NAMALWA (cell line): ENCODE measurements around the gene NEGR1.
"Not testable (repeated sequence)": the region's sequence is repeated elsewhere in the genome, so short reads cannot be mapped to it uniquely, and the experiment has no call there.

Experiments
- DNase-seq: peaks from one replicate; pipeline ENCODE4 v3.0.0-alpha.2; 2015; ENCODE audit warnings: low spot score

NEGR1 gene

DNA sequence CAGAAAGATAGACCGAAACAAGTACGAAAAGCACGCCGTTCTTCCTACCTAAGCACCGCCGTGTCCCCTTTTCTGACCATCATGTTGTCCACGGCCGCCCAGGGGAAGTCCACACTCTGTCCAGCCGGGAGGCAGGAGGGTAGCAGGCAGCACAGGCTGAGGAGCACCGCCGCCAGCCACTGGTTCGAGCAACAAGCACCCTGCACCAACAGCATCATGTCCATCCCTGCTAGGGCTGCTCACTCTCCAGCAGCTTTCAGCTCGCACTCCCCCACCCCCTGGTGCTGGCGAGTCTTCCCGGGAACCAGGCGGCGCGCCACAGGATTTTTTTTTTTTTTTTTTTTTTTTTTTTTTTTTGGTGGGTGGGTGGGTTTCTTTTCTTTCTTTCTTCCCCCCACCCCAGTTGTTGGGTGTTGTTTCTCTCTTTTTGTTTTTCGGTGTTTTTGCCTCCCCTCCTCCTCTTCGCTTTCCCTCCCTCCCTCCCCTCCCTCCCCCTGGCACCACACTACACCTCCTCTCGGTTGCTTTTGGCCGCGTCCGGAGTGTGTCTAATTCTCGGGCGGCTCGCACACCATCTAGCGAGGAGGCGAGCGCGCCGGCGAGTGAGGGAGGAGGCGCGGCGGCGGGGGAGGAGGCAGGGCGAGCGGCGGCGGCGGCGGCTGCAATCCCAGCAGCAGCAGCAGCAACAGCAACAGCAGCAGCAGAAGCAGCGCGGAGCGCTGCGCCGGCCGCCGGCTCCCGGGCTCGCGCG lies at the start of gene NEGR1:
Gene NEGR1, minus strand, starts transcription at position 269 of the 751 bp plus-strand sequence.
- no peak for DNase-seq

DNA sequence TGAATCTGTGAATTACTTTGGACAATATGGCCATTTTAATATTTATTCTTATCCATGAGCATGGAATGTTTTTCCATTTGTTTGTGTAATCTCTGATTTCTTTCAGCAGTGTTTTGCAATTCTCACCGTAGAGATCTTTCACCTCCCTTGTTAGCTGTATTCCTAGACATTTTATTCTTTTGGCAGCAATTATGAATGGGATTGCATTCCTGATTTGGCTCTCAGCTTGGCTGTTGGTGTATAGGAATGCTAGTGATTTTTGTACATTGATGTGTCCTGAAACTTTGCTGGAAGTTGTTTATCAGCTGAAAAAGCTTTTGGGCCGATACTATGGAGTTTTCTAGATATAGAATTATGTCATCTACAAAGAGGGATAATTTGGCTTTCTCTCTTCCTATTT lies 44.2 kb upstream of the NEGR1 start:
- no peak for DNase-seq

DNA sequence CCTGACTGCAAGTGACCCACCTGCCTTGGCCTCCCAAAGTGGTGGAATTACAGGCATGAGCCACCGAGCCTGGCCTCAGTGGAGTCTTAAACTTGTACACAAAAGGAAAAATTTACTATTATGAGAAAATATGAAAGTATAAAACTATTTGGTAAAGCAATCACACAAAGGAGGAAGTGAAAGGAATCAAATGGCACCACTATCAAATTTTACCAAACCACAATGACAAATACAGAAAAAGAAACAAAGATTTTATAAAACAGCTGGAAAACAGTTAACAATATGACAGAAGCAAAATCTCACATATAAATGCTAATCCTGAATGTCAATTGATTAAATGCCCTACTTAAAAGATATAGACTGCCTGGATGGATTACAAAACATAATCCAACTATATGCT lies 42.1 kb upstream of the NEGR1 start:
- DNase-seq: peak; percentile 2

DNA sequence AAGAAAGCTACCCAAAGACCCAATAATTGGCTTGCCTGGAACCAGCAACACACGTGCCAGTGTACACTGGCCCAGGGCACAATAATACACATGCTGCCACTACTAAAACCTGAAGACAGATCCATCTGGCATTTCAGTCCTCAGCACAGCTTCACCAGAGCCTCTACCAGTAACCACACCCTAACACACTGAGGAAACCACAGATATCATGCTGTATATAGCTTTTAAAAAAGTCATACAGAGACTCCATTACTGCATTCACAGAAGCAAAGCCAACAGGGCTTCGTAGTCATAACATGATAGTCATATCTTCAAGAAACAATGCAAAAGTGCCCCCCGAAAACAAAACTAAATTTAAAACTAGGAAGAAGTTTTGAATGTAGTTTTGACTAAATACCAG lies 40.6 kb upstream of the NEGR1 start:
- DNase-seq: no peak

DNA sequence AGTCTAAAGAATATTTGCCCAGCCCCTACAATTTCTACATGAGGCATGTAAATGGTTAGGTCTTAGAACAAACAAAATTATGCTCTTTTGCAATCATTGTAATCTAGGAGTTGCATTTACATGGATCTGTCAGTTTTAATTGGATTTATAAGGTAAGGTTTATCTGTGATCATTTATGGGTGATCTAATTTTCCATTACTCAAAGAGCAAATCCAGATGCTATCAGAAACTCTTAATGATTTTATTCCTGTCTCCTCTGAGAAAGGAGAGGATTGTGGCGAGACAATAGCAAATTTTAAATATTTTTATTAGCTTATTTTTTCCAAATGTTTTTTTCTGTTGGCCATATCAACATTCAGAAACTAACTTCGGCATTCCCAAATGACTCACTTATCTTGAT lies 14.2 kb upstream of the NEGR1 start:
- DNase-seq: no peak

DNA sequence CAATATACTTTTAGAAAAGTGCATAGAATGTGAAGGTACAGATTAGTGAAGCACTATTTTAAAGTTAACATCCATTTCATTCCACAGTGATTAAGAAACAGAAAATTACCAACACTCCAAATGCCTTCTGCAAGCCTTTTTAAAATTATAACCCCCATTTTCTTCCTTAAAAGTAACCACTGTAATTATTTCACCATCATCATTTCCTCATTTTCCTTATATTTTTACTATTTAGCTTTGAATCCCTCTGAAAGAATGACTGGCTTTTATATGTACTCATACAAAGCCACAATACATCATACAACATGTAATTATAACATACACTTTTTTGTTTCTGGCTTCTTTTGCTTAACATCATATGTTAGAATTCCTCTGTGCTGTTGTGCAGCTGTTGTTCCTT lies 6.5 kb upstream of the NEGR1 start:
- no peak for DNase-seq

DNA sequence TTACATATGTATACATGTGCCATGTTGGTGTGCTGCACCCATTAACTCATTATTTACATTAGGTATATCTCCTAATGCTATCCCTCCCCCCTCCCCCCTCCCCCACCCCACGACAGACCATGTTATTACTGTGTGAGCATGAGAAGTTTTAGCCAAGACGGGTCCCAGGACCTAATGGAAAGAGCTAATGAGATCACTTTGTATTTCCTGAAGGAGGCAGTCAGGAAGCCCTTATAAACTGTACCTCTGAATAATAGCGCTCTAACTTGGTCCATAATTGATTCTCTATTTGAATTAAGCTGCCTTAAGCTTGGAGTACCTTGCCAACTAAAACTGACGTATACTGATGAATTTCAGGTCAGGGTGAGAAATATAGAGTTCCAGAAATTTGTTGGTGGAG lies 4.1 kb upstream of the NEGR1 start:
- DNase-seq: no peak

DNA sequence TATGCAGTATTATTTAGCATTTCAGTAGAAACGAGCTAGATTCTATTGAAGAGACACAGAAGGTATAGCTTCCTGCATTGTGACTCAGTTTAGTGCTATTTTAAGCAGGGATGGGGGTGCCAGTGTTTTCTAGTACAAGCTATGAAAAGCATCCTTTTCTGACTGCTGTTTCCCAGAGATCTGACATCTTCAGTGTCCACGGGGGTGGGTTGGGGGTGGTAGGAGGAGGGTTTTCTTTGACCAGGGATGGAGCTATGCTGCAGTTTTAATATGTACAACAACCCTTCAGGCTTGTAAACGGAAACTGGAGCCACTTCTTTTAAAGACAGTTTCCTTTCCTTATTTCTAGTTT lies 2.7 kb upstream of the NEGR1 start:
- DNase-seq: no peak

DNA sequence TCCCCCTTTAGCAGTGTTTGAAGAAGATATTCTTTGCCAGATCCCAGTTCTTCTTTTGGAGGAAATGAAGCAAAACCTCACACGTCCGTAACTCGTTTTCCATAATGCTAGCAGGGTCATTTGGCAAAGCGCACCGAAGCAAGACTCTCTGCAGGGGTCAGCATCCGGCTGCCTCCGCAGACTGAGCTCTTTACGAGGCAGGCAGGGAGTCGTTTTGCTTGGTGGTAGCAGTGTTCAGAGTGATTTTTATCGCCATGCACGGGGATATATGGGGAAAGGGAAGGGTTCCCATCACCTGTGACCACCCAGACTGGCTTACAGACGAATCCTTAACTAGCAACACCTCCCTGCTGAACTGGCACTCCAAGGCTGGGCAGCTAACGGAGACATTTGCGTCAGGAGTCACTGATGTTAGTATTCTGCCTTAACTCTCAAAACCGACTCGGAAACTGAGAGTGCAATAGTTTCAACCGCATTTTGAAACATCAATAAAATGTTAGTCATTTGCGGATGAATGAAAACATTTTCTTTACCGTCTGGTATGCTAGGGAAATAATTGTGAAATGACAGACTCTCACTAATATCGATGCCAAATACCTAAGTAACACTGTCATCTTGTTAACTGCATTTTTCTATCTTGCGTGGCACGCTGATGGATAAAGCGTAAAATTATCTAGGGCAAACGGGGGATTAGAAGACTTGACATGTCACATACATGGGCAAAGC lies 2.2 kb upstream of the NEGR1 start:
- DNase-seq: no peak

DNA sequence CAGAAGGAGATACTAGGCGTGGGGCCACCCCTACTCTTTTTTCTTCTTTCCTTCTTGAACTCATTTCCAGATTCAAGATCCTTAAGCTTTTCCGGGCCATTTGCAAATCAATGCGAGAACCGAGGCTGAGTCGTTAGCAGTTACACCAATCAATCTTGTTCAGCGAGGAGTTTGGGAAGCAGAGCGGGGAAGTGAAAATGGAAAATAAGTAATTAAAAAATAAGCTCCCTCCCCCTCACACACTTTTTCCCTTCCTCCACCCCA lies 1.7 kb upstream of the NEGR1 start:
- no peak for DNase-seq

DNA sequence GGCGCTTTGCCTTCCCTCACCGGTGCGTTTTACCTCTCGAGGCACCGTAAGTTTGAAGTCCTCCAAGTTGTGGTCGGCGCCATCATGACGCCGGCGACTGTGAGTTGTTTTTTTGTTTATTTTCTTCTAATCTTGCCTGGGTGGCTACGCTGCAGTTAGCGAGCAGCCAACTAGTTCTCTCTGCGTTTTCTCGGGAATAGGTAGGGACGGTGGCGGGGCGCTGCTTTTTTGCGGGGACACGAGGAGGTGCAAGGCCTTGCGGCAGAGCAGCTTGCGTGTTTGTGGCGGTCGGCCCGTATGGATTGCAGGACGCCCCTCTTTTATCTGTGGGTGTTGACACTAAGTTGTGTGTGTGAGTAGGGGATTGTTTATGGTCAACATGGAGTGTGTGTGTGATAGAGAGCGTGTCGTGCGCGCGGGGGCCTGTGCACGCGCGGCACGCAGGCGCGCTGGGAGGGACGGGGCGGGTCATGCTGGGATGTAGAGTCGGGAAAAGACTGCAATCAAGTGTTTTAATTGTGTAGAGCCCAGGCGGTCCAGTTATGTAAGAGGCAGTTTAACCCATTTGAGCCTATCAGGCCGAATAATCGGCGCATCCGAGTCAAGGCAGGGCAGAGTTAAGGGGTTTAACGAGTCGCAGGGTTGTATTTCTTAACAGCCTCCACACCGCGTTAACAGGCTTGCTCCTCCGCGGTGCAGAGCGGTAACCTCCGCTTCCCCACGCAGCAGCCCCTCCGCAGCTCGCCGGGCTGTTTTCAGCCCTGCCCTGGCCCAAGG lies 1.2 kb upstream of the NEGR1 start:
- DNase-seq: no peak

DNA sequence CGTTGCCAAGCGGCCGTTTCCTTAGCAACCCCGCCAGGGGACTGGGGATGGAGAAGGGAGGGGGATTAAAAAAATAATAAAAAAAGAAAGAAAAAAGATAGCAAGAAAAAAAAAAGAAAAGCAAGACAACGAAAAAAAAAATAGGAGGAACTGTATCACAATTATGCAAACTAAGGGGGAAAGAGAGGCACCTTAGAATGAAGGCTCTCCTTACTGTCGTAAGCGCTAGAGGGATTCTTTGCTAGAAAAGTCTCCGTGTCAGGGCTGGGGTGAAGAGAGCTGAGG lies 625 bp upstream of the NEGR1 start:
- no peak for DNase-seq

DNA sequence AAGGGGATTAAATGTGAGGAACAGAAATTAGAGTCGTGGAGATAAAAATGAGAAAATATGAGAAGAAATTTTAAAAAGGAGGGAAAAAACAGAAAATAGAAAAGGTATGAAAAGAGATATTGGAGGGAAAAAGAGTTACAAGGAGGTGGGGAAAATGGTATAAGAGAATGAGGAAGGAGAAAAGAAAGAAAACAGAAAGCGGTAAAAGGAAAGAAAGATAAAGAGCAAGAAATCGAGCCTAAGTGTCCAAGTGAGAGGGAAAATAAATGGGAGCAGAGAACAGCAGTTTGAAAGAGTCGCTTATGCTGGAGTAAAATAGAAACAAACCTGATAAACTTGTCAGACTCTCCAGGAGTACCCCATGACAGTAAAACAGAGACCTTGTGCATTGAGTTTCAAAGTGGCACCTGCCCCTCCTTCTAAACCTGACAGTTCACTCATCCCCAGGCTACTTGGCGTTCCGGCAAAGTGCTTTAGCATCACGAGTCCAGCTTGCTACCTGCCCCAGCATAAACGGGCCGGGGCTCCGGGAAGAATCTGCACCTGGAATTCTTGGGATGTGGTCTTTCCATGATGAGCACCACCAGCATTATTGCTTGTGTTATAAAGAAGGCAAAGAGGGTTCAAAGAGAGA lies 585 bp downstream of the NEGR1 start:
- DNase-seq: no peak

DNA sequence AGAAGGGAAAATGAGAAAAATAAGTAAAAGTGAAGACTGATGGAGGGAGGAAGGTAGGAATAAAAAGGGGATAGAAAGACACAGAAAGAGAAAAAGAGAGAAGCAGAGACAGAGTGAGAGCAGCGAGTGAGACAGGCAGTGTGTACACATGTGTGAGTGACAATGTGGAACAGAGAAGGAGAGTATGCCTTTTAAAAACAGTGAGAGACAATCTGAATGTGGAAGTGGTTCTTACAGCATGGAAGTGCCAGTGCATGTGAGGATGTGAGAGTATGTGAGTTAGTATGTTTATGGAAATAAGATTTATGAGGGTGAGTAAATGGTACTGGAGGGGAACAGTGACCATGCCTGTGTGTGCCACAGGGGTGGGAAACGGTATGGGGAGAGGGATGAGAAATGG lies 1.2 kb downstream of the NEGR1 start:
- DNase-seq: no peak

DNA sequence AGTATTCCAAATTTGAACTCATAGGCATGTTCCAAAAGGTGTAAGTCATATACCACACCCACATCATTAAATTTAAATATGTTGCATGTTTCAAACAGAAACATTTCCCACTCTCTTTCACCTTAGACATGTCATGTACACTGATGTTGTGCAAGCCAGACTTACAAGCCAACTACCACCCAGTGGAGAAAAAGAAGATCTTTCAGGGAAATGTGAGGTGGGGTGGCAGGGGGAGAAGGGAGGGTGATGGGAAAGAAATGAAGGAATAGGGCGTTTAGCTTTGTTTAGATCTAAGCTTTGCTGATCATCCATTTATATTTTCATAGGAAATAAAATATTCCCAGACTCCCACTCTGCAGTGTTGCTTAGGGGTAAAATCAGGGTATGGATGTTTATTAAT lies 1.6 kb downstream of the NEGR1 start:
- DNase-seq: no peak

DNA sequence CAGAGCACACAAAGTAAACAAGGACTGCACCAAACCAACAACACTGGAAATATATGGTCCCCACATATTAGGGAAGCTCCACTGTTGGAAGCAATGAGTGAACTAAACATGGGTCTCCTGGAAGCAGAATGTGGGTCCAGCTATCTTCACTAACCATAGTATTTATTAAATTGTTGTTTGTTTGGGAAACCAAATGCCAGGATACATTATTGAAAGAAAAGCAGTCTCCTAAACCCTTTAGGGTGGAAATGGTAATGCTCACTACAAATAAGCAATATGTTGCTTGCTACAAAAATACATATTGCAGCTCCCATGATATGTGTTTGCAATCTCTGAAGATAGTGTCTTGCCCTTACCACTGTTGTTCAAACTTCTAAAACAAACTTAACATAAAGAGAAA lies 2.2 kb downstream of the NEGR1 start:
- DNase-seq: no peak

DNA sequence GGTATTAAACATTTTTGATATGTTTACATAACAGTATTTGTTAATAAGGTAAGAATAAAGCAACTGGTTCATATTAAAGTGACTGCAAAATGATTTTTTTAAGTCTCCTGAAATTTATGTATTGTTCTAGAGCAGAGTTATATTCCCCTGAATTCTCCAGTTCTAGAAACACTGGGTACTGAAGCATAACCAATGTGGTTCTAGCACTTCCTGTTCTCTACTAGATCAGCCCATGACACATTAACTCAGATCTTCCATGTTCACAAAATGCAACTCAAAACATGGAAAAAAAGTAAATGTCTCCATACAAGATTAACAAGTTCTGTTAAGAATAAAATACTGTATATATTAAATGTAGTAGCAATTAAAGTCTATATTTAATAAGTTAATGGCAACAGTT lies 3.9 kb downstream of the NEGR1 start:
- DNase-seq: peak; percentile 7

DNA sequence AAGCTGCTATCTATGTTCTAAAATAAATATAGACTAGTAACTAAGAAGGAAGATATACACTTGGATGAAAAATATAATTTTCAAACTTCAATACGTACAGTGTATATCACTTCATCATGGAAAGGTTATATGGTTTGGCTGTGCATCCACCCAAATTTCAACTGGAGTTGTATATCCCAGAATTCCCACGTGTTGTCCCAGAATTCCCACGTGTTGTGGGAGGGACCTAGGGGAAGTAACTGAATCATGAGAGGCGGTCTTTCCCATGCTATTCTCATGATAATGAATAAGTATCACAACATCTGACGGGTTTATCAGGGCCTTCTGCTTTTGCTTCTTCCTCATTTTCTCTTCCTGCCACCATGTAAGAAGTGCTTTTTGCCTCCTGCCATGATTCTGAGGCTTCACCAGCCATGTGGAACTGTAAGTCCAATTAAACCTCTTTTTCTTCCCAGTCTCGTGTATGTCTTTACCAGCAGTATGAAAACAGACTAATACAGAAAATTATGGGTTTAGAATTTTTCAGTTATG lies 10.7 kb downstream of the NEGR1 start:
- DNase-seq: no peak

DNA sequence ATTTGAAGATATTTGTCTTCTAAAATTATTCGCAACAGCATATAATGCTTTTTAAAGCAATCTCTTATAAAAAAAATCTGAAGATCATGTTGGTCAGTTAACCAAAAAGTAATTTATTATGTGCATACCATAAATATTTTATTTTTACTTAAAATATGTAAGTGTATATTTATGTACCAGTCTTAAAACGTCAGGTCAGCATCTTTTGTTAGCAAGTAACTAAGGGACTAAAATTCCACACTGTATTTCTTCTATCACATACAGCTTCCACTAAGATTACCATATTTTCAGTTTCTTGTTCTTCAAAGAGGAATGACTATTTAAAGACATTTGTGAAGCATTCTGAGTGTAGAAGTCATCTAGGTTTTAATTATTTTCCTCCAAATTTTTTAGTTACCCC lies 19.6 kb downstream of the NEGR1 start:
- no peak for DNase-seq

DNA sequence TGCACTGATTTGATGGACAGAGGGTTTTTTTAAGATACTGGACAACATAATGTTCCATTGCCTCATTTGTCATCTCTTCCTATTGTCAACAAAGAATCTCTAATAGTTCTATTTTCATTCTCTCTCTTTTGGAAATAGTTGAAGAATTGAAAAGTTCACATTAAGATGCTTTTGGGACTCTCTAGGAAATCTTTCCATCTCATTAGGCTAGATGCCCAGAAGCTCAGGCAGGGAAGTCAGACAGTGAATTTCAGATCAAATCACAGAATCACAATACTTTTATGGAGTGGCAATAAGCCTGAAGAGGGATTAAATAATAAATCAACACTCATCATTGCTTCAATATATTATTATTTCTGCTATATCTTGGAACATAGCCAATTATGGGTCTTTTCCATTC lies 29.2 kb downstream of the NEGR1 start:
- no peak for DNase-seq

DNA sequence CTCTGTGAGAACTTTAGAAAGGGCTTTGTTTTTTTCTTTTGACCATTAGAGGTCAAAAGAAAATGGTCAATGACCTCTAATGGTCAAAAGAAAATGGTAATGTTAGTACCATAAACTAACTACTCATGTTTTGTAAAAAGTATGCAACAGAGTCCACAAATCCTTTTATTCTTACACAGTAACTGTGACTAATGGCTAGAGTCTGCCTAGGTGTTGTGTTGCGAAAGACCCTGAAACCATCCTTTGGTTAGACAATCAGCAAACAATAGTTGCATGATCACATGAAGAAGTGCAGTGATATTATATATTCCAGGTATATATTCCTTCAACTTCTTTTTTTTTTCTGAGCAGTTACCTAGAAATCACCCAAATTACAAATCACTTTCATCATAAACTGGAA lies 40.9 kb downstream of the NEGR1 start:
- DNase-seq: no peak

DNA sequence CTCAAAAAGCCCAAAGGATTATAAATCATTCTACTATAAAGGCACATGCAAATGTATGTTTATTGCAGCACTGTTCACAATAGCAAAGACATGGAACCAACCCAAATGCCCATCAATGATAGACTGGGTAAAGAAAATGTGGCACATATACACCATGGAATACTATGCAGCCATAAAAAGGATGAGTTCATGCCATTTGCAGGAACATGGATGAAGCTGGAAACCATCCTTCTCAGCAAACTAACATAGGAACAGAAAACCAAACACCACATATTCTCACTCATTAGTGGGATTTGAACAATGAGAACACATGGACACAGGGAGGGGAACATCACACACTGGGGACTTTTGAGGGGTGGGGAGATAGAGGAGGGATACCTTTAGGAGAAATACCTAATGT lies 46.4 kb downstream of the NEGR1 start:
- DNase-seq: not testable (repeated sequence)

DNA sequence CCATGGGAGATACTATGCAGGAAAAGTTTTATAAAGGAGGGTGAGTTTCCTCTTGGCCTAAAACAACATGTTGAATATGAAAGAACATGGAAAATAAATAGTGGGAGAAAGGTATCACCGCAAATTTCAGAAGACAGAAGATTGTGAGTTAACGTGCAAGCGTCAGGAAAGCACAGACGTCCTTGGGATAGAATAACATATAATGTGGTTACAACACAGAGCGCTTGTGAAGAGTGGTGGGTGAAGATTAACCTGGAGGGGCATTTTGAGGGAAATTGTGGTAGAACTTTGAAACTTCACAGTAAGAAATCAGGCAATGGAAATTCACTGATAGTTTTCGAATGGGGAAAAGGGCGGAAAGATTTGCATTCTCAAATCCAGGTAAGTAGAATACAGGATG lies 47.3 kb downstream of the NEGR1 start:
- DNase-seq: no peak
